Left lobe of liver (tissue), 2 donors: ENCODE measurements around the gene NKAP. TPM values are rescaled to one million over a fixed set of nuclear protein-coding genes. Genes with fewer than 3 reads are reported as not detected.
"Not testable (repeated sequence)": the region's sequence is repeated elsewhere in the genome, so short reads cannot be mapped to it uniquely, and the experiment has no call there.

Experiments used
- ATAC-seq: fragments of 200-7000 bp; cut with Tn5 transposase; one replicate; pipeline ENCODE4 v1.9.1; 2020; ENCODE audit warnings: mild to moderate bottlenecking, moderate library complexity
- DNase-seq: peaks from one replicate; pipeline ENCODE4 v3.0.0-alpha.2; 2020; ENCODE audit warnings: low spot score
- total RNA-seq: library from RNA; stranded (reverse); gene quantifications from one replicate; pipeline ENCODE4 v1.2.1, GENCODE V29; 2021
- donor health status: DM: no; HTN: no; CAD: no; lungs with moderate emphysema.
- donor health status: DM: no; HTN: yes; CAD: no.

NKAP gene
- total RNA-seq: 3.4 TPM

DNA sequence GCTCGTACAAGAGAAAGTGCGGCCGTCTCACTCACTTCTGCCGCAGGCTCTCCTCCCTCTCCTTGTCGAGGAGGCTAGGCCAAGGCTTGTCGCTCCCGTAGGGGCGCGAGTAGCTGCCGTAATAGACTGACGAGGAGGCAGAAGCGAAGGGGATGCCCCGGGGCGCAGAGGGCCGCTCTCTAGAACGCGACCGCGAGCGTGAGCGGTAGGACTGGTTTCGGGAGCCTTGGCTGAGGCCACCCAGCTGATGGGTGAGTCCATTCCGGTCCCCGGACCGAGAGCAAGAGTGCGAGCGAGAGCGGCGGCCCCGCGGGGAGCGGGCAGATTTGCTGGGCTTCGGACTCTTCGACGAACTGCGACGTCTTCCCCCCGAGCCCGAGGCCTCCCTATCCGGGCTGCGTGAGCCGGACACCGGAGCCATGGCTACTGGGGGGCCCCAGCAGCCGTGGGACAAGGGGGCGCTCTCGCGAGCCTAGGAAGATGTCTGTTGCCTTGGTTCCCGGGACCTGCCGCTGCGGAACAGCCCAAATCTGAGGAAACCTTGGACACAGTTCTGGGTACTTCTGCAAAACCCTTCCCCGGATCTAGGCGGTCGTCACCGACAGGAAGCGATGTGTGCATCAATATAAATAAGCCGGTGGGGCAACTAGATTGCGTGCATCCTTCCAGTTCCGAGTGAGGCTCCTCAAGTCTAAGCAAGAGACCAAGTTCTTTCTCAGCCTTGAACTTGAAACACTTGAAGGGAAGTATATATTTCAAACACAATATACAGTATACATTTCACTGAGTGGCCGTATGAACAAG is at the start of gene NKAP:
Gene NKAP (minus strand): TSS at position 567 of the 804 bp plus-strand sequence. CDS start 146 bp downstream, at position 421.
- peak; percentile 81 for DNase-seq
- peak; percentile 97 for ATAC-seq

DNA sequence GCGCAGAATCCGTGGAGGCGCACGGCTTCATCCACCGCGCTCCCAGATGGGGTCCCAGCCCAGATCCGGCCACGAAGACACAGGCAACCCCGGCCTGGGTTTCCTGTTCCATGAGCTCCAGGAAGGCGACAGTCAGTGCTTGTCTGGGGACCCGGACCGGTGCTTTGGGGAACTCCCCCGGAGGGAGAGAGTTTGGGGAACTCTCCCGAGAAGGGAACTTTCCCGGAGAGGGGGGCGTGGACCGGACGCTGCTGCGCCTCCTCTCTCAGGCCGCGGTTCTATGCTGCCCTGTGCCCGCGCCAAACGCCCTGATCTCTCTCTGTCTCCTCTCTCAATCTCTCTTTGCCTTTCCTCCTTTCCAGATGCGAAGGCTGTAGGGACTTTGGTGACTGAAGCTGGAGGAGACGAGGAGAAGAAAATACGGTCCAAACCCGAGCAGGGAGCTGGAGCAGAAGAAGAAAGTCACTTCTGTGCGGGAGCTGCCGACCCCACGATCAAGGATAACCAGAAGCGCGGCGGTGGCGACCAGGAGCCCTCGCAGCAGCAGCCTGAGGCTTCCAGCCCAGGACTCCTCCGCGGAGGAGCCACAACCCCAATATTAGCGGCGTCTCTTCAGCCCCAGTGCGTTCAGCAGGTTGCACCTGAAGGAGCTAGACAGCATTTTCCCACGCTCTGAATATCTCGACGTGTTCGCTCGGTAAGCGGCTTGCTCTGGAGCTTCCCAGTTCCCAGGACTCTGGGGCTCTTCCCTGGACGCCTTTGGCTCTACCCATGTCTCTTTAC is 47.6 kb upstream of the NKAP start:
- DNase-seq (no peak), ATAC-seq (peak; percentile 32)

GRCh38 chrX:119990556-119991004 is 47.0 kb upstream of the NKAP start:
- no peak for DNase-seq
- ATAC-seq: no peak

- ATAC-seq (no peak), DNase-seq (no peak)
Observed at GRCh38 chrX:119989905-119990555, 46.5 kb upstream of the NKAP start.

GRCh38 chrX:119986203-119986602 is 42.7 kb upstream of the NKAP start:
- no peak for DNase-seq
- no peak for ATAC-seq

GRCh38 chrX:119984652-119985051 is 41.1 kb upstream of the NKAP start:
- DNase-seq: no peak

DNA sequence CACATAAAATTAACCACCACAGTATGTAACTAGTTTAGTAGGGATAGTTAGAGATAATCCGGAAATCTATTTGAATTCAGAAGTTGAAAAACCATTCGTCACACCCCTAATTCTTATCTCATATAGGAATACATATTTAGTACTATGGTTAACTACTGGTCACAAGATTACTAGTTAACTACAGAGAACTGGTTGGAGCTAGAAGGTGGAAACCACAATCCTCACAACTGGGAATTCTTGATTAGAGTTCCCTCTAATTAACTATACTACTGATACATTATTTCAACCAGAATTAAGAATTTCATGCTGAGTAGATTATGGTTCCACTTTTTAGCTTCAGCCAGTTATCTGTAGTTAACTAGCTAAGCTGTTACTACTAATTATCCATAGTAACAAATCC is 39.9 kb upstream of the NKAP start:
- no peak for ATAC-seq
- no peak for DNase-seq

More at GRCh38 chrX:119984652-119985051, 41.1 kb upstream of the NKAP start:
- ATAC-seq: no peak

DNA sequence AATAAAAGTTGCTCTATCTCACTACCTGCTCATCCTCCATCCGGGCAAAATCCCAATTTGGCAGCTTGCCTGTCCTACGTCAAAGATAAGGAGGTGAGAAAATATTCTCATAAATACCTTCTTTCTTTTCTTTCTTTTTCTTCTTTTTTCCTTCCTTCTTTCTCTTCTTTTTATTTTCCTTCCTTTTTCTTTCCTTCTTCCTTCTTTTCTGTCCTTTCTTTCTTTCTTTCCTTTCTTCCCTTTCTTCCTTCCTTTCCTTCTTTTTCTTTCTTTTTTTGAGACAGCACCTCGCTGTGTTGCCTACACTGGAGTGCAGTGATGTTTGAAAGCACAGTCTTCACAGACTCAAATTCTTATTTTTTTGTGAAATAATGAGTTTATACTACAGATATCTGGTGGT is 38.6 kb upstream of the NKAP start:
- no peak for ATAC-seq
- no peak for DNase-seq

- DNase-seq: no peak
- ATAC-seq: peak; percentile 39
Observed at GRCh38 chrX:119981286-119982070, 37.9 kb upstream of the NKAP start.

GRCh38 chrX:119977172-119977571 is 33.6 kb upstream of the NKAP start:
- DNase-seq: not testable (repeated sequence)

GRCh38 chrX:119971184-119971583 is 27.6 kb upstream of the NKAP start:
- DNase-seq: no peak
- ATAC-seq: no peak

More at GRCh38 chrX:119977172-119977571, 33.6 kb upstream of the NKAP start:
- ATAC-seq: not testable (repeated sequence)

DNA sequence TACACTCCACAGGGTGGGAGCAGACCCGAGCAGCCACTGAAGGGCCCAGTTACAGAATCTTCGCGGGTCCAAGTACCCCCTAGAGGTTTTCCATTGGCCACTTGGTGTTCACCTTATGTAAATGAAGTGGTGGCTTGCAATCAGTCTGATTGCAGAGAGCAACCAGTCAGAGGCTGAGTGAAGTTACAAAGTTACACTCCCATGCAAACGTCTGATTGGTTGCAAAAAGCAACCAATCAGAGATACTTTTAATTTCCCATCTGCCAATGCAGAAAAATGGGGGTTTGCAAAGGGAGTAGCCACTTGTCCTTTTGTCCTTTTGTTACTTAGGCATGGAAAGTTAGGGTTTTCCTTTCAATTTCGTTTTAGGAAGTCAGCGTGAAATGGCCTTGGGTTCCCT is 27.0 kb upstream of the NKAP start:
- no peak for DNase-seq
- no peak for ATAC-seq

GRCh38 chrX:119966837-119967236 is 23.3 kb upstream of the NKAP start:
- ATAC-seq: not testable (repeated sequence)

DNA sequence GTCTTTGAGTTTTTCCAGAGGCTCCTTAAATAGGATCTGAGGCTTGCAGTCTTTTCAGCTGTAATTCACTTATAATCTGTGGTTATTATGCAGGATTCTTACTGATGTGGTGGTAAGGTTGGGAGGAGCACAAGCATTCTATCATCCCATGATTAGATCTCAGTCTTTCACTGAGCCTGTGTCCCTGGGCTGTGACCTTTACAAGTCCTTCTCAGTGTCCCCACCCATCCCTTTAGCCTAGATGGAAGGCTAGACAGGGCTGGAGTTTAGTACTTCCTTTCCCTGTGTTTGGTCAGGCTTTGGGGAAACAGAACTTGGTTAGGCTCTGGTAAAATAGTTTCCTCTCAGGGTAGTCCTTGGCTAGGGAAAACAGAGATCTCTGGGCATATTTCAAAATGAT is 17.1 kb upstream of the NKAP start:
- ATAC-seq (no peak), DNase-seq (no peak)

More at GRCh38 chrX:119966837-119967236, 23.3 kb upstream of the NKAP start:
- DNase-seq: not testable (repeated sequence)

DNA sequence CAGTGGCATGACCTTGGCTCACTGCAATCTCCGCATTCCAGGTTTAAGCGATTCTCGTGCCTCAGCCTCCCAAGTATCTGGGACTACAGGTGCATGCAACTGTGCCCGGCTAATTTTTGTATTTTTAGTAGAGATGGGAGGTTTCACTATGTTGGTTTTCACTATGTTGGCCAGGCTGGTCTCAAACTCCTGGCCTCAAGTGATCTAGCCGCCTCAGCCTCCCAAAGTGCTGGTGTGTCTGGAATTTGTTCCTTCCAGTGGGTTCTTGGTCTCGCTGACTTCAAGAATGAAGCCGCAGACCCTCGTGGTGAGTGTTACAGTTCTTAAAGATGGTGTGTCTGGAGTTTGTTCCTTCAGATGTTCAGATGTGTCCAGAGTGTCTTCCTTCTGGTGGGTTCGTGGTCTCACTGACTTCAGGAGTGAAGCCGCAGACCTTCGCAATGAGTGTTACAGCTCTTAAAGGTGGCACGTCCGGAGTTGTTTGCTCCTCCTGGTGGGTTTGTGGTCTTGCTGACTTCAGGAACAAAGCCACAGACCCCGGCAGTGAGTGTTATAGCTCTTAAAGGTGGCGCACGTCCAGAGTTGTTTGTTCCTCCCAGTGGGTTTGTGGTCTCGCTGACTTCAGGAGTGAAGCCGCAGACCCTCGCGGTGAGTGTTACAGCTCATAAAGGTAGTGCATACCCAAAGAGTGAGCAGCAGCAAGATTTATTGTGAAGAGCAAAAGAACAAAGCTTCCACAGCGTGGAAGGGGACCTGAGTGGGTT is 12.4 kb upstream of the NKAP start:
- not testable (repeated sequence) for DNase-seq, ATAC-seq

- DNase-seq (no peak), ATAC-seq (no peak)
Observed at GRCh38 chrX:119954374-119954773, 10.8 kb upstream of the NKAP start.

- ATAC-seq: no peak
- DNase-seq: no peak
Observed at GRCh38 chrX:119948381-119948780, 4.8 kb upstream of the NKAP start.

DNA sequence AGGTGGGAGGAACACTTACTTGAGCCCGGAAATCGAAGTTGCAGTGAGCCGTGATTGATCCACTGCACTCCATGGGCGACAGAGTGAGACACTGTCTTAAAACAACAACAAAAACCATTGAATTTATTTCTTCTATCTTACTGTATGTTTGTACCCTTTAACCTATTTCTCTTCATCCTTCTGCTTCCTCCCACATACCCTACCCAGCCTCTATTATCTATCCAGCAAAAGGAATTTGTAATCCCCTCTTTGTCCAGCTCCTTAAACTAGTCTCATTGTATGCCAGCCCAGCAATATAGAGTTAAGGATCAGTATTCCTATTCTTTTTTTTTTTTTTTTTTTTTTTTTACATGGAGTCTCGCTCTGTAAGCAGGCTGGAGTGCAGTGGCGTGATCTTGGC is 1.9 kb upstream of the NKAP start:
- no peak for ATAC-seq
- DNase-seq: no peak

- peak; percentile 29 for ATAC-seq
- no peak for DNase-seq
Observed at GRCh38 chrX:119942831-119943184, 743 bp downstream of the NKAP start.
